H1 (cell line): Measurements from ENCODE around the gene ARHGEF26. TPM values are rescaled to one million over a fixed set of nuclear protein-coding genes. Genes with fewer than 3 reads are reported as not detected.

Experiments
- CTCF ChIA-PET: fragments of 300-600 bp; sonication (Branson Sonifier 250); formaldehyde crosslinking; loops from one replicate; lab custom pipeline; 2021; ENCODE audit not compliant: partially characterized antibody; lab: Charles Lee
- POLR2A ChIA-PET: fragments of 300-600 bp; sonication (Branson Sonifier 250); formaldehyde crosslinking; loops from one replicate; lab custom pipeline; 2021; ENCODE audit warnings: inconsistent platforms; ENCODE audit not compliant: partially characterized antibody; lab: Charles Lee
- DNase-seq, 2 experiments: peaks; one replicate each; pipeline versions ENCODE4 v3.0.0 to v3.0.0-alpha.2; 2010 to 2022; ENCODE audit warnings: low spot score in 2 of 2, low read depth in 1 of 2, mixed read lengths in 1 of 2
- FAIRE-seq: peaks from 2 replicates; lab custom pipeline; 2011; peaks lifted over from hg19 to GRCh38; lab: Jason Lieb, UNC
- H2AFZ ChIP-seq: 2 replicates; pipeline ENCODE4 v1.8.1; 2012; ENCODE audit warnings: low read length, inconsistent platforms
- H2AK5ac ChIP-seq: 2 replicates; pipeline ENCODE4 v1.6.1; 2013; ENCODE audit warnings: low read depth, low read length
- H2BK120ac ChIP-seq: replicated peaks from 2 replicates; pipeline ENCODE3; 2013; ENCODE audit warnings: low read depth, low read length, inconsistent platforms
- H2BK12ac ChIP-seq: 2 replicates; pipeline ENCODE4 v1.6.1; 2013; ENCODE audit warnings: low read depth, low read length
- H2BK15ac ChIP-seq: 2 replicates; pipeline ENCODE4 v1.6.1; 2013; ENCODE audit warnings: low read length
- H2BK20ac ChIP-seq: 2 replicates; pipeline ENCODE4 v1.6.1; 2013; ENCODE audit warnings: low read length
- H2BK5ac ChIP-seq: 2 replicates; pipeline ENCODE4 v1.6.1; 2013; ENCODE audit warnings: low read depth, low read length
- H3K14ac ChIP-seq: 2 replicates; pipeline ENCODE4 v1.6.1; 2013; ENCODE audit warnings: inconsistent platforms; ENCODE audit not compliant: insufficient read length
- H3K18ac ChIP-seq: 2 replicates; pipeline ENCODE4 v1.6.1; 2013; ENCODE audit warnings: low read length; ENCODE audit errors: extremely low read depth
- H3K23ac ChIP-seq: 2 replicates; pipeline ENCODE4 v1.6.1; 2013; ENCODE audit warnings: inconsistent platforms; ENCODE audit not compliant: insufficient read length
- H3K23me2 ChIP-seq: 2 replicates; pipeline ENCODE4 v1.6.1; 2013; ENCODE audit warnings: low read depth, low read length
- H3K27ac ChIP-seq: 2 replicates; pipeline ENCODE4 v1.6.1; 2011; ENCODE audit warnings: low read depth, low read length, inconsistent platforms
- H3K27me3 ChIP-seq, 4 experiments: replicated peaks in 1 of 4; 1 replicate in 1 of 4; 2 replicates in 3 of 4; pipeline versions ENCODE4 v1.6.1 to v1.8.1; 2011 to 2013; ENCODE audit warnings: low read length in 3 of 4, mild to moderate bottlenecking in 3 of 4, inconsistent platforms in 2 of 4, mixed read lengths in 2 of 4, moderate library complexity in 1 of 4; ENCODE audit not compliant: control insufficient read depth in 3 of 4, insufficient read depth in 3 of 4; ENCODE audit errors: extremely low read depth in 1 of 4
- H3K36me3 ChIP-seq, 4 experiments: 2 replicates each; pipeline versions ENCODE4 v1.6.1 to v1.8.1; 2011 to 2013; ENCODE audit warnings: mild to moderate bottlenecking in 4 of 4, low read length in 3 of 4, moderate library complexity in 2 of 4, control low read depth in 1 of 4, inconsistent platforms in 1 of 4; ENCODE audit not compliant: insufficient read depth in 4 of 4, control insufficient read depth in 2 of 4
- H3K4ac ChIP-seq: replicated peaks from 2 replicates; pipeline ENCODE3; 2013; ENCODE audit warnings: low read length, low read depth, mixed read lengths, inconsistent platforms; ENCODE audit not compliant: insufficient read length
- H3K4me1 ChIP-seq, 4 experiments: replicated peaks in 1 of 4; 1 replicate in 1 of 4; 2 replicates in 3 of 4; pipeline versions ENCODE4 v1.6.1 to v1.8.1; 2011 to 2013; ENCODE audit warnings: low read length in 3 of 4, inconsistent platforms in 2 of 4, mixed read lengths in 1 of 4; ENCODE audit not compliant: insufficient read depth in 4 of 4, control insufficient read depth in 3 of 4
- H3K4me2 ChIP-seq, 2 experiments: 2 replicates each; pipeline versions ENCODE4 v1.6.1 to v1.8.1; 2011 to 2013; ENCODE audit warnings: low read depth in 2 of 2, low read length in 2 of 2, control low read depth in 1 of 2, inconsistent platforms in 1 of 2, mild to moderate bottlenecking in 1 of 2; ENCODE audit not compliant: insufficient read depth in 1 of 2
- H3K4me3 ChIP-seq, 4 experiments: fragments of 200-600, 300-600 bp in 1 of 4; sonication (generic), shearing (Covaris generic), sonication (Bioruptor Twin) in 1 of 4; 2 replicates each; pipeline versions ENCODE4 v1.5.1 to v1.8.1; 2011 to 2016; ENCODE audit warnings: low read length in 4 of 4, low read depth in 3 of 4, control low read depth in 2 of 4, inconsistent platforms in 2 of 4, mild to moderate bottlenecking in 2 of 4, mixed read lengths in 1 of 4, moderate library complexity in 1 of 4; ENCODE audit not compliant: insufficient read depth in 2 of 4; ENCODE audit errors: extremely low read depth in 1 of 4
- H3K56ac ChIP-seq: replicated peaks from 2 replicates; pipeline ENCODE3; 2013; ENCODE audit warnings: low read depth, mild to moderate bottlenecking, mixed read lengths, low read length, inconsistent platforms; ENCODE audit not compliant: insufficient read length
- H3K79me1 ChIP-seq: 2 replicates; pipeline ENCODE4 v1.6.1; 2013; ENCODE audit warnings: low read depth, low read length, control low read depth
- H3K79me2 ChIP-seq, 2 experiments: 2 replicates each; pipeline versions ENCODE4 v1.6.1 to v1.8.1; 2012 to 2013; ENCODE audit warnings: low read length in 2 of 2, mild to moderate bottlenecking in 2 of 2, inconsistent platforms in 1 of 2; ENCODE audit not compliant: insufficient read depth in 2 of 2, control insufficient read depth in 1 of 2
- H3K9ac ChIP-seq, 4 experiments: replicated peaks in 1 of 4; 1 replicate in 1 of 4; 2 replicates in 3 of 4; pipeline versions ENCODE4 v1.6.1 to v1.8.1; 2011 to 2013; ENCODE audit warnings: low read depth in 3 of 4, low read length in 3 of 4, control low read depth in 2 of 4, mild to moderate bottlenecking in 2 of 4, moderate library complexity in 2 of 4, inconsistent platforms in 1 of 4; ENCODE audit errors: extremely low read depth in 1 of 4
- H3K9me3 ChIP-seq, 2 experiments: 2 replicates each; pipeline versions ENCODE4 v1.6.1 to v1.8.1; 2012 to 2013; ENCODE audit warnings: mild to moderate bottlenecking in 2 of 2, moderate library complexity in 2 of 2, control low read depth in 1 of 2, inconsistent platforms in 1 of 2, low read depth in 1 of 2, low read length in 1 of 2, mixed read lengths in 1 of 2; ENCODE audit not compliant: insufficient read depth in 2 of 2
- H4K20me1 ChIP-seq, 2 experiments: replicated peaks in 1 of 2; 2 replicates each; pipeline versions ENCODE3 to v1.8.1; 2011 to 2013; ENCODE audit warnings: inconsistent platforms in 2 of 2, low read length in 2 of 2, mild to moderate bottlenecking in 1 of 2; ENCODE audit not compliant: insufficient read depth in 2 of 2, control insufficient read depth in 1 of 2
- H4K5ac ChIP-seq: 2 replicates; pipeline ENCODE4 v1.6.1; 2013; ENCODE audit warnings: low read length, low read depth, mixed read lengths, inconsistent platforms; ENCODE audit not compliant: insufficient read length
- H4K8ac ChIP-seq: 2 replicates; pipeline ENCODE4 v1.8.0; 2013; ENCODE audit warnings: mild to moderate bottlenecking, moderate library complexity, low read length, inconsistent platforms; ENCODE audit not compliant: insufficient read depth; ENCODE audit errors: extremely low read depth
- H4K91ac ChIP-seq: replicated peaks from 2 replicates; pipeline ENCODE3; 2013; ENCODE audit warnings: low read length, mixed read lengths, inconsistent platforms; ENCODE audit not compliant: insufficient read length
- BRCA1 ChIP-seq: IDR thresholded peaks from 2 replicates; pipeline ENCODE4 v1.6.1; 2012; ENCODE audit warnings: low read depth, low read length, improper control_type of control experiment
- CHD2 ChIP-seq: IDR thresholded peaks from 2 replicates; pipeline ENCODE4 v1.6.1; 2012; ENCODE audit warnings: low read length, improper control_type of control experiment
- EGR1 ChIP-seq: IDR thresholded peaks from 2 replicates; pipeline ENCODE4 v1.6.1; 2011; ENCODE audit warnings: low read depth, low read length, borderline replicate concordance
- EZH2 ChIP-seq: fragments of 200-600 bp; sonication (generic); IDR thresholded peaks from 2 replicates; pipeline ENCODE4 v1.7.1; 2012; ENCODE audit warnings: low read depth, mild to moderate bottlenecking, moderate library complexity, low read length, inconsistent platforms; ENCODE audit not compliant: severe bottlenecking
- GTF2F1 ChIP-seq: IDR thresholded peaks from 2 replicates; pipeline ENCODE4 v1.6.1; 2012; ENCODE audit warnings: low read depth, low read length, improper control_type of control experiment, borderline replicate concordance
- JUN ChIP-seq: IDR thresholded peaks from 2 replicates; pipeline ENCODE4 v1.6.1; 2011; ENCODE audit warnings: low read depth, mild to moderate bottlenecking, improper control_type of control experiment, low read length
- KDM5A ChIP-seq: fragments of 200-600 bp; IDR thresholded peaks from 2 replicates; pipeline ENCODE4 v1.7.1; 2012; ENCODE audit warnings: mild to moderate bottlenecking, low read length, inconsistent platforms, mixed read lengths
- NRF1 ChIP-seq: IDR thresholded peaks from 2 replicates; pipeline ENCODE4 v1.6.1; 2011; ENCODE audit warnings: mild to moderate bottlenecking, low read depth, low read length, improper control_type of control experiment
- RNF2 ChIP-seq: fragments of 200-900, 300-1000 bp; sonication (generic); IDR thresholded peaks from 2 replicates; pipeline ENCODE4 v1.7.1; 2016; ENCODE audit warnings: borderline replicate concordance, low read depth, mild to moderate bottlenecking, antibody characterized with exemption, low read length; ENCODE audit not compliant: poor library complexity, severe bottlenecking; ENCODE audit errors: missing control alignments
- SAP30 ChIP-seq: fragments of 300-600 bp; sonication (generic); IDR thresholded peaks from 2 replicates; pipeline ENCODE4 v1.7.1; 2012; ENCODE audit warnings: low read length, moderate library complexity, mild to moderate bottlenecking, inconsistent platforms; ENCODE audit not compliant: insufficient read depth, insufficient replicate concordance
- SP1 ChIP-seq: IDR thresholded peaks from 2 replicates; pipeline ENCODE4 v1.6.1; 2011; ENCODE audit warnings: low read depth, low read length
- SP4 ChIP-seq: IDR thresholded peaks from 2 replicates; pipeline ENCODE4 v1.6.1; 2012; ENCODE audit warnings: low read length, inconsistent platforms
- SRF ChIP-seq: IDR thresholded peaks from 2 replicates; pipeline ENCODE4 v1.6.1; 2011; ENCODE audit warnings: mild to moderate bottlenecking, low read depth, low read length, moderate library complexity
- SUZ12 ChIP-seq: fragments of 200-600 bp; sonication (generic); IDR thresholded peaks from 2 replicates; pipeline ENCODE4 v1.6.1; 2012; ENCODE audit warnings: mild to moderate bottlenecking, inconsistent platforms, low read length, moderate library complexity, mixed read lengths
- WGBS, 2 experiments: shearing (Covaris generic) in 1 of 2; methylation state at CpG; one replicate each; pipeline versions ENCODE4 v1.1.6 to v1.1.7; 2013 to 2015; ENCODE audit warnings: low lambda C conversion rate in 2 of 2, mixed read lengths in 2 of 2, inconsistent platforms in 1 of 2, low coverage in 1 of 2, missing lambda C conversion rate in 1 of 2; ENCODE audit not compliant: insufficient replicate concordance in 2 of 2, insufficient coverage in 1 of 2, insufficient read length in 1 of 2; ENCODE audit errors: extremely low coverage in 1 of 2, missing lambda C conversion rate in 1 of 2; 5-methylcytosine and 5-hydroxymethylcytosine counted together
- polyA plus RNA-seq, 7 experiments: library from polyadenylated mRNA; depleted of rRNA in 3 of 7; stranded (reverse) in 5 of 7; unstranded in 2 of 7; fragments of >200 nt in 5 of 7; fragments of 200-250 nt in 2 of 7; gene quantifications; 1 replicate in 5 of 7; 2 replicates in 1 of 7; 4 replicates in 1 of 7; pipeline versions ENCODE4 v1.2.1 to v1.2.3, GENCODE V29; 2011 to 2013; ENCODE audit warnings: missing spikeins in 2 of 7, mixed read lengths in 2 of 7
- total RNA-seq: library from RNA; stranded (reverse); fragmentation: NEBNext Ultra II Directional; extraction: Animal tissue kit (Norgen Biotek cat#: 25700); gene quantifications from 2 replicates; pipeline ENCODE4 v1.2.1, GENCODE V29; 2021

The ARHGEF26 gene
- total and polyA plus RNA-seq, 2 of the 8 experiments (the other 6 are each of a cell fraction or from before 2014, with no cell fraction given) = 3.1 to 15.6 TPM

DNA sequence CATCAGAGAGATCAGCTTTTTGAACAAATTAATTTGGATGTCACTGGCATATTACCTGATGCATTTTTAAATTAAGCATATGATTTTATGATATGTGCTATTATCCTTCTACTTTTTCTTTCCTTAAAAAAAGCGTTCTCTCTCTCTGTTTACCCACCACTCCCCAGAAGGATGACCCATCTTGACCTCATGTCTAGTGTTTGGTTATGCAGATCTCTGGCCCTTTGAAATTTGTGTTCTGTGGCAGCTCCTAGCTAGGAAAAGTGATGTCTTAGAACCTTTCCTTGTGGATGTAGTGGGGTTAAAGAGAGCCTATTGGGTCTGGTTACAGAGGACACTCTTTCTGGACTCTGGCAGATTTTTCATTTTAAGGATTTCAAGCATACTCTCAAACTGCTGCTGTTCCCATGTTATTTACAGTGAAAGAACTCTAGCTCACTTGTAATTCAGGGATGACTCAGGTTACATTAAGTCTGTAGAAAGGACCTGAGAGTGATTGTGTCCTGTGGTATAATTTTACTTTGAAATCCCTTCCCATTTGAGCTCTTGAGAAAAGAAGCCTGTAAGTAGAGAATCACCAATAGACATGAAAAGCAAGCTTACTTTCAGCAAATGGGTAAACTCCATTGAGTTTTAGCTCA is 23.8 kb downstream of the ARHGEF26 start:
- no peaks in the 10 kb centered on the region for H3K79me1 ChIP-seq
- H3K4me1 ChIP-seq = peaks cover 0 to 12% (median 6%) of the 10 kb centered on the region in 4 experiments; a peak in 4 of 7 replicates
- H4K8ac ChIP-seq = no peak overlapping the region
- no peak overlapping the region for H3K18ac ChIP-seq
- whole genome bisulfite sequencing, 2 experiments = 59% methylated on average over 1 of the region's 1 CpG; no CpG with 5 or more reads in 1 of the 2 experiments
- no peaks in the 10 kb centered on the region for H3K36me3 ChIP-seq
- H3K4me3 ChIP-seq = no peak overlapping the region
- H3K14ac ChIP-seq = no peak overlapping the region
- no peaks in the 10 kb centered on the region for H3K79me2 ChIP-seq
- no peak overlapping the region for H4K5ac ChIP-seq
- no peak overlapping the region for H3K4ac ChIP-seq
- ChIA-PET POLR2A (no interaction called here), CTCF (interaction anchor here (1.0 to 1.8 kb wide), 6 partner anchors 20 to 112 kb away, joined by 3 to 4 read pairs (median 3); no protein-coding TSS in a partner anchor)
- no peak for DNase-seq
- no peak overlapping the region for H2BK5ac ChIP-seq
- H4K91ac ChIP-seq = no peak overlapping the region
- H2BK12ac ChIP-seq = no peak overlapping the region
- no peak overlapping the region for H3K4me2 ChIP-seq
- no peak overlapping the region for H2BK15ac ChIP-seq
- no peak overlapping the region for H3K9ac ChIP-seq
- H4K20me1 ChIP-seq = peaks cover 0 to 3% of the 10 kb centered on the region in 2 experiments
- H3K9me3 ChIP-seq = no peaks in the 10 kb centered on the region
- peaks cover 0 to 1% (median 0%) of the 10 kb centered on the region in 4 experiments; a peak in 1 of 7 replicates for H3K27me3 ChIP-seq
- H2AFZ ChIP-seq = no peak overlapping the region
- H2BK20ac ChIP-seq = no peak overlapping the region
- H3K23me2 ChIP-seq = no peaks in the 10 kb centered on the region
- no peak overlapping the region for H3K23ac ChIP-seq
- FAIRE-seq = no peak
- H3K27ac ChIP-seq = no peak overlapping the region
- no peak overlapping the region for H3K56ac ChIP-seq
- H2AK5ac ChIP-seq = no peak overlapping the region
- no peak overlapping the region for H2BK120ac ChIP-seq
- no peak for TF ChIP-seq KDM5A
- no peak for TF ChIP-seq SP4
- TF ChIP-seq EZH2 = no peak
- TF ChIP-seq RNF2 = no peak
- TF ChIP-seq GTF2F1 = no peak
- no peak for TF ChIP-seq BRCA1
- TF ChIP-seq SP1 = no peak
- no peak for TF ChIP-seq SUZ12
- TF ChIP-seq SAP30 = no peak
- TF ChIP-seq SRF = no peak
- no peak for TF ChIP-seq JUN
- no peak for TF ChIP-seq NRF1
- TF ChIP-seq CHD2 = no peak
- no peak for TF ChIP-seq EGR1
